Middle frontal gyrus (tissue), 1 donor: ENCODE data around the gene OPN1MW.
"Not testable (repeated sequence)": the region's sequence is repeated elsewhere in the genome, so short reads cannot be mapped to it uniquely, and the experiment has no call there.

Experiments
- DNase-seq: peaks from one replicate; pipeline ENCODE4 v3.0.0-alpha.2; 2015; ENCODE audit warnings: low spot score; ENCODE audit errors: extremely low spot score

Gene OPN1MW

GRCh38 chrX:154209670-154210418, 27.4 kb downstream of the OPN1MW start:
- DNase-seq = not testable (repeated sequence)

- not testable (repeated sequence) for DNase-seq
Observed at GRCh38 chrX:154211057-154211456, 28.7 kb downstream of the OPN1MW start.

- not testable (repeated sequence) for DNase-seq
Observed at GRCh38 chrX:154211499-154211898, 29.1 kb downstream of the OPN1MW start.

- DNase-seq = not testable (repeated sequence)
Observed at GRCh38 chrX:154219456-154219855, 37.1 kb downstream of the OPN1MW start, which contains the start of gene OPN1MW2. TSS of gene OPN1MW2 (plus strand) at chrX:154219756. CDS start at chrX:154219816, 60 bp downstream.

- not testable (repeated sequence) for DNase-seq
Observed at GRCh38 chrX:154225292-154225691, 42.9 kb downstream of the OPN1MW start.

GRCh38 chrX:154226706-154227105, 44.3 kb downstream of the OPN1MW start:
- not testable (repeated sequence) for DNase-seq

- DNase-seq = not testable (repeated sequence)
Observed at GRCh38 chrX:154231443-154231842, 49.0 kb downstream of the OPN1MW start.

- not testable (repeated sequence) for DNase-seq
Observed at GRCh38 chrX:154233620-154234019, 51.2 kb downstream of the OPN1MW start.

GRCh38 chrX:154238939-154239559, 56.7 kb downstream of the OPN1MW start:
- not testable (repeated sequence) for DNase-seq

GRCh38 chrX:154239982-154240503, 57.6 kb downstream of the OPN1MW start:
- DNase-seq = not testable (repeated sequence)
